Activated CD8-positive, alpha-beta memory T cell treated with anti-CD3 and anti-CD28 coated beads for 1 hour (primary cell): ENCODE results near the gene TRAT1.
A peak's percentile ranks its signal among the peaks of the same experiment; 100 is the strongest.
"Not testable (repeated sequence)": the region's sequence is repeated elsewhere in the genome, so short reads cannot be mapped to it uniquely, and the experiment has no call there.

Experiments used
- DNase-seq, 2 donors: peaks; one replicate each; pipeline ENCODE4 v3.0.0-alpha.2; 2020; ENCODE audit warnings: low read depth in 1 of 2; ENCODE audit errors: extremely low read depth in 1 of 2

Gene TRAT1

GRCh38 chr3:108822123-108822897, at the start of gene TRAT1:
TRAT1 (plus strand) TSS chr3:108822786; CDS start chr3:108822928, 142 bp downstream.
- no peak for DNase-seq

- DNase-seq: no peak
Observed at GRCh38 chr3:108775649-108776048, 46.9 kb upstream of the TRAT1 start.

- no peak for DNase-seq
Observed at GRCh38 chr3:108779496-108779895, 43.1 kb upstream of the TRAT1 start.

GRCh38 chr3:108780235-108780634, 42.4 kb upstream of the TRAT1 start:
- peak in 1 of 2 donors; percentile 1 for DNase-seq

- no peak for DNase-seq
Observed at GRCh38 chr3:108791473-108791872, 31.1 kb upstream of the TRAT1 start.

GRCh38 chr3:108804437-108804836, 18.1 kb upstream of the TRAT1 start:
- no peak for DNase-seq

GRCh38 chr3:108804966-108805365, 17.6 kb upstream of the TRAT1 start:
- DNase-seq: no peak

- no peak for DNase-seq
Observed at GRCh38 chr3:108806316-108806715, 16.3 kb upstream of the TRAT1 start.

GRCh38 chr3:108818404-108818803, 4.2 kb upstream of the TRAT1 start:
- no peak for DNase-seq

- DNase-seq: no peak
Observed at GRCh38 chr3:108820586-108820985, 2.0 kb upstream of the TRAT1 start.

- no peak for DNase-seq
Observed at GRCh38 chr3:108823227-108823626, 641 bp downstream of the TRAT1 start.

GRCh38 chr3:108823803-108824202, 1.2 kb downstream of the TRAT1 start:
- not testable (repeated sequence) for DNase-seq

- no peak for DNase-seq
Observed at GRCh38 chr3:108826309-108827187, 4.0 kb downstream of the TRAT1 start.

GRCh38 chr3:108830381-108830780, 7.8 kb downstream of the TRAT1 start:
- no peak for DNase-seq

- no peak for DNase-seq
Observed at GRCh38 chr3:108830991-108831614, 8.5 kb downstream of the TRAT1 start.

- no peak for DNase-seq
Observed at GRCh38 chr3:108833611-108834010, 11.0 kb downstream of the TRAT1 start.

GRCh38 chr3:108834551-108834950, 12.0 kb downstream of the TRAT1 start:
- DNase-seq: no peak

GRCh38 chr3:108835101-108835500, 12.5 kb downstream of the TRAT1 start:
- no peak for DNase-seq

- DNase-seq: no peak
Observed at GRCh38 chr3:108838436-108838835, 15.8 kb downstream of the TRAT1 start.

- no peak for DNase-seq
Observed at GRCh38 chr3:108845709-108846293, 23.2 kb downstream of the TRAT1 start.

GRCh38 chr3:108847187-108847586, 24.6 kb downstream of the TRAT1 start:
- DNase-seq: no peak
